SK-N-SH treated with all-trans-retinoic acid at 6 μM for 48 hours (cell line): ENCODE measurements around the gene ARHGAP44.
"Not testable (repeated sequence)": the region's sequence is repeated elsewhere in the genome, so short reads cannot be mapped to it uniquely, and the experiment has no call there.

Experiments
- BACH2 ChIP-seq: fragments of 250-450 bp; sonication (Bioruptor Pico); IDR thresholded peaks from 2 replicates; pipeline ENCODE4 v1.9.0; 2021; ENCODE audit warnings: mild to moderate bottlenecking, borderline replicate concordance
- CSDC2 ChIP-seq: fragments of 250-450 bp; sonication (Bioruptor Pico); IDR thresholded peaks from 2 replicates; pipeline ENCODE4 v1.5.0; 2020; ENCODE audit warnings: mild to moderate bottlenecking, moderate library complexity
- PPARA ChIP-seq: fragments of 250-450 bp; sonication (Bioruptor Pico); IDR thresholded peaks from 2 replicates; pipeline ENCODE4 v1.5.0; 2020; ENCODE audit warnings: mild to moderate bottlenecking, borderline replicate concordance
- RARB ChIP-seq: fragments of 250-450 bp; sonication (Bioruptor Pico); IDR thresholded peaks from 2 replicates; pipeline ENCODE4 v1.8.0; 2021; ENCODE audit warnings: mild to moderate bottlenecking, moderate library complexity
- ZC3H10 ChIP-seq: fragments of 250-450 bp; sonication (Bioruptor Pico); IDR thresholded peaks from 2 replicates; pipeline ENCODE4 v1.5.1; 2021; ENCODE audit warnings: mild to moderate bottlenecking, moderate library complexity
- ZFP3 ChIP-seq: fragments of 250-450 bp; sonication (Bioruptor Pico); IDR thresholded peaks from 2 replicates; pipeline ENCODE4 v1.5.0; 2020; ENCODE audit warnings: mild to moderate bottlenecking, moderate library complexity
- TF ChIP-seq, protein P1 (sequence below): fragments of 250-450 bp; sonication (Bioruptor Pico); IDR thresholded peaks from 2 replicates; pipeline ENCODE4 v1.5.1; 2020; ENCODE audit warnings: low read depth, mild to moderate bottlenecking, moderate library complexity
- TF ChIP-seq, protein P2 (sequence below): fragments of 250-450 bp; sonication (Bioruptor Pico); IDR thresholded peaks from 2 replicates; pipeline ENCODE4 v1.8.0; 2020; ENCODE audit warnings: mild to moderate bottlenecking, moderate library complexity, borderline replicate concordance

DNA sequence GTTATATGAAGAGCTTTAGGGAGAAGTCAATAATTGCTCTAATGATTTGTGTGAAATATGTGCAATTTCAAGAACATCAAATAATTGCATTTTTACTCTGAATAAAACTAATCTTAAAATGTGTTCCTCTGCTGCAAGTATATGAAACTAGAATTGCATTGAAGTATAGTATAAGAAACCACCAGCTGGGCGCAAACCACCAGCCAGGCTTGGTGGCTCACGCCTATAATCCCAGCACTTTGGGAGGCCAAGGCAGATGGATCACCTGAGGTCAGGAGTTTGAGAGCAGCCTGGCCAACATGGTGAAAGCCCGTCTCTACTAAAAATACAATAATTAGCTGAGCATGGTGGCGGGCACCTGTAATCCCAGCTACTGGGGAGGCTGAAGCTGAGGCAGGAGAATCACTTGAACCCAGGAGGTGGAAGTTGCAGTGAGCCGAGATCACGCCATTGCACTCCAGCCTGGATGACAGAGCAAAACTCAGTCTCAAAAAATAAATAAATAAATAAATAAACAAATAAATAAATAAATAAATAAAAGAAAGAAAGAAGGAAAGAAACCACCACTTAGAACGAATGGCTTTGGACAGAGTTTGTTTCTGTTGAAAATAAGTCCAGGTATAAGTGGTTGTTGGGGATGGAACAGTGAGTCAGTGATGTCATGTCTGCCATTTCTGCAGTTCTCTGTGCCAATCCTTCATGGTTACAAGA, 84.3 kb downstream of the ARHGAP44 start:
- TF ChIP-seq ZC3H10; CSDC2 (CRISPR knock-in tag); PPARA (CRISPR knock-in tag); BACH2 (CRISPR knock-in tag); RARB (CRISPR knock-in tag); ZFP3 (CRISPR knock-in tag): not testable (repeated sequence)
- TF ChIP-seq, protein P1, sequence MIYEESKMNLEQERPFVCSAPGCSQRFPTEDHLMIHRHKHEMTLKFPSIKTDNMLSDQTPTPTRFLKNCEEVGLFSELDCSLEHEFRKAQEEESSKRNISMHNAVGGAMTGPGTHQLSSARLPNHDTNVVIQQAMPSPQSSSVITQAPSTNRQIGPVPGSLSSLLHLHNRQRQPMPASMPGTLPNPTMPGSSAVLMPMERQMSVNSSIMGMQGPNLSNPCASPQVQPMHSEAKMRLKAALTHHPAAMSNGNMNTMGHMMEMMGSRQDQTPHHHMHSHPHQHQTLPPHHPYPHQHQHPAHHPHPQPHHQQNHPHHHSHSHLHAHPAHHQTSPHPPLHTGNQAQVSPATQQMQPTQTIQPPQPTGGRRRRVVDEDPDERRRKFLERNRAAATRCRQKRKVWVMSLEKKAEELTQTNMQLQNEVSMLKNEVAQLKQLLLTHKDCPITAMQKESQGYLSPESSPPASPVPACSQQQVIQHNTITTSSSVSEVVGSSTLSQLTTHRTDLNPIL (CRISPR knock-in tag), result not testable (repeated sequence)
- TF ChIP-seq, protein P2, sequence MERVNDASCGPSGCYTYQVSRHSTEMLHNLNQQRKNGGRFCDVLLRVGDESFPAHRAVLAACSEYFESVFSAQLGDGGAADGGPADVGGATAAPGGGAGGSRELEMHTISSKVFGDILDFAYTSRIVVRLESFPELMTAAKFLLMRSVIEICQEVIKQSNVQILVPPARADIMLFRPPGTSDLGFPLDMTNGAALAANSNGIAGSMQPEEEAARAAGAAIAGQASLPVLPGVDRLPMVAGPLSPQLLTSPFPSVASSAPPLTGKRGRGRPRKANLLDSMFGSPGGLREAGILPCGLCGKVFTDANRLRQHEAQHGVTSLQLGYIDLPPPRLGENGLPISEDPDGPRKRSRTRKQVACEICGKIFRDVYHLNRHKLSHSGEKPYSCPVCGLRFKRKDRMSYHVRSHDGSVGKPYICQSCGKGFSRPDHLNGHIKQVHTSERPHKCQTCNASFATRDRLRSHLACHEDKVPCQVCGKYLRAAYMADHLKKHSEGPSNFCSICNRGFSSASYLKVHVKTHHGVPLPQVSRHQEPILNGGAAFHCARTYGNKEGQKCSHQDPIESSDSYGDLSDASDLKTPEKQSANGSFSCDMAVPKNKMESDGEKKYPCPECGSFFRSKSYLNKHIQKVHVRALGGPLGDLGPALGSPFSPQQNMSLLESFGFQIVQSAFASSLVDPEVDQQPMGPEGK (CRISPR knock-in tag), result not testable (repeated sequence)
